ENCODE results near the gene DDX6.

Gene DDX6

GRCh38 chr11:118705111-118705741 is 85.7 kb downstream of the DDX6 start:
- DNase-seq (ENCODE audit: low spot score), result no peak

GRCh38 chr11:118703563-118704106 is 87.3 kb downstream of the DDX6 start:
- DNase-seq (ENCODE audit: low spot score), result no peak

GRCh38 chr11:118699506-118700220 is 91.3 kb downstream of the DDX6 start:
- no peak for DNase-seq (ENCODE audit: low spot score)

Small RNAs within 50 kb of the gene (small RNA-seq; reads per million reads assigned to genes)
- gene AP004609.2 (0 reads per million in 2 experiments), gene RF00019 (0 reads per million in 2 experiments), gene RNU6-376P (0 reads per million in 2 experiments)

Measured in SK-N-DZ (cell line).